Muscle of arm (tissue), 12 donors: Measurements from ENCODE around the gene ATP6V1B1. TPM values are rescaled to one million over a fixed set of nuclear protein-coding genes. Genes with fewer than 3 reads are reported as not detected.
"Not testable (repeated sequence)": the region's sequence is repeated elsewhere in the genome, so short reads cannot be mapped to it uniquely, and the experiment has no call there.

Experiments used
- DNase-seq: peaks from one replicate; pipeline ENCODE4 v3.0.0-alpha.2; 2013
- polyA plus RNA-seq, 12 donors: library from polyadenylated mRNA; unstranded; fragments of 120-200 nt; gene quantifications; one replicate each; pipeline ENCODE4 v1.2.1, GENCODE V29; 2013; ENCODE audit not compliant: insufficient read length in 12 of 12

Gene ATP6V1B1
- polyA plus RNA-seq, 12 donors, result 0.71 to 2.9 (median 1.5) TPM; not detected in 2

DNA sequence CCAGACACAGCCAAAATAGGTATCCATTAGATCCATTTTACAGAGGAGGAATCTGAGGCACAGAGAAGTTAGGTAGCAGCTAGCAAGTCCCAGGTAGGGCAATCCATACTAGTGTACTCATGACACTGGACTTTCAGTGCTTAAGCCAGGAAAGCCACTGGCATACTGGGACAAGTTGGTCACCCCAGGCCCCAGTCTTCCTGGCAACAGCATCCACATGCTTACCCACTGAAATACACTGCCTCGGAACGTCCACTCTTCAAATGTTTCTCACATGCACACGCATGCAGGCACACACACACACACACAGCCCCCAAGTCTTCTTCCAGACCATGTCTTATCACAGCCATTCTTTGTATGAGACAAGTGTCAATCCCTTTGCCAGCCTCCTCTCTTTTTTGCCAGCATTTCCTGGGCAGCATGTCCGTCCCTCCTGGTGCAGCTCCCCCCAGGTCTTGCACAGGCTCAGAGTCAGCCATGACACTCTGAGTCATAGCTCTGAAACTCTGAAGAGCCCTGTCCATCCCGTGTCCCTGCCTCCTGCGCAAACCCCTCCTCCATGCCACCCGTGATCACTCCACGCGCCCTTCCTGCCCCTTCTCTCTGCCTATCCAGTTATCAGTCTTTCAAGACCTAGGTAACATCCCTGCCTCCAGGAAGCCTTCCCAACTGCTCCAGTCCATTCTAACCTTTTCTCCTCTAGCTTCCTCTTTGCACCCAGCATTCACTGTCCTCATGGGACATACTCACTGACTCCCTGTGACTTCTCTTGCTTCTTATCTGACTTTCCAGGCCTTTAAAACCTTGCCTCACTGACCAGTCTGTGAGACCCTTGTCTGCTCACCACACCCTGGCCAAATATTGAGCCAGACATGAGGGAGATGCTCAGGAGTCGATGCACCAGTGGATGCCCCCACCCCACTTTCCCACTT is 69.8 kb downstream of the ATP6V1B1 start:
- DNase-seq, result no peak

- no peak for DNase-seq
Observed at GRCh38 chr2:71006323-71006722, 70.6 kb downstream of the ATP6V1B1 start.

GRCh38 chr2:71006955-71007799 is 71.5 kb downstream of the ATP6V1B1 start:
- DNase-seq, result no peak

DNA sequence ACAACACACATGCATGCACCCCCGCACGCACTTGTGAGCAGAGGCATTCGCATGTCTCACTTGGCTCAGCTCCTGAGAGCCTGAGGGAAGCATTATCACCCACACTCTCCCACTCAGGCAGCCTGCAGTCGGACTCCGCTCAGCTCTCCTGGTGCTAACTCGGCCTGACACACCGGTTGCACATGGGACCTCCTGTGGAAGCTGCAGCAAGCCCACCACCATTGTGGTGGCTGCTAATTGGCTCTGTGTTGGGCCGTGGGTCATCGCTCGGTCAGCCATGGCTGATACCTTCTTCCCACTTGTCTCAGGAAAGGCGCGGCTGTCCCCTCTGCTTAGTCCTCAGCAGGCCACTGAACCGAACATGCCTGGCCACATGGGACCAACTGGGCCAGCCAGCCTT is 72.6 kb downstream of the ATP6V1B1 start:
- no peak for DNase-seq

- not testable (repeated sequence) for DNase-seq
Observed at GRCh38 chr2:71011786-71012185, 76.1 kb downstream of the ATP6V1B1 start.

Other genes with a start within 250 kb of the ATP6V1B1 start
- 10 to 100 TPM in 1 of 12 donors, 1 to 10 TPM in 10, not detected in 1; 1.8 to 11.6 (median 2.7) TPM for gene ADD2, start 167.7 kb upstream of the ATP6V1B1 start, polyA plus RNA-seq
- not detected for gene FIGLA, start 145.3 kb upstream of the ATP6V1B1 start, polyA plus RNA-seq
- under 1 TPM in 8 of 12 donors, not detected in 4; 0.08 to 0.57 (median 0.33) TPM for gene CLEC4F, start 115.3 kb upstream of the ATP6V1B1 start, polyA plus RNA-seq
- gene CD207, start 100.1 kb upstream of the ATP6V1B1 start, polyA plus RNA-seq, result 1 to 10 TPM in 1 of 12 donors, under 1 TPM in 6, not detected in 5; 0.11 to 3.2 (median 0.27) TPM
- 1 to 10 TPM in 10 of 12 donors, not detected in 2; 1.5 to 4.0 (median 2.2) TPM for gene VAX2, start 35.3 kb upstream of the ATP6V1B1 start, polyA plus RNA-seq
- gene ANKRD53, start 42.7 kb downstream of the ATP6V1B1 start, polyA plus RNA-seq, result 1 to 10 TPM in 8 of 12 donors, under 1 TPM in 2, not detected in 2; 0.71 to 2.6 (median 1.3) TPM
- gene TEX261, start 59.0 kb downstream of the ATP6V1B1 start, polyA plus RNA-seq, result 10 to 100 TPM in 11 of 12 donors, not detected in 1; 31.9 to 51.4 (median 41.5) TPM
- 100 to 1,000 TPM in 1 of 12 donors, 10 to 100 TPM in 10, not detected in 1; 54.2 to 115 (median 67.5) TPM for gene NAGK, start 132.7 kb downstream of the ATP6V1B1 start, polyA plus RNA-seq
- 10 to 100 TPM in 11 of 12 donors, not detected in 1; 19.6 to 32.1 (median 25.9) TPM for gene MCEE, start 194.3 kb downstream of the ATP6V1B1 start, polyA plus RNA-seq
- 100 to 1,000 TPM in 1 of 12 donors, 10 to 100 TPM in 11; 25.4 to 228 (median 36.9) TPM for gene MPHOSPH10, start 194.7 kb downstream of the ATP6V1B1 start, polyA plus RNA-seq